HepG2 (cell line): Measurements from ENCODE around the gene AGBL3. TPM values are rescaled to one million over a fixed set of nuclear protein-coding genes. Genes with fewer than 3 reads are reported as not detected.

ENCODE experiments used
- ARNT2 ChIP-seq: sonication (generic); formaldehyde crosslinking; IDR thresholded peaks from 2 replicates; pipeline ENCODE4 v1.8.0; 2022; ENCODE audit warnings: mild to moderate bottlenecking, low read depth, missing genetic modification reagents, moderate library complexity
- ETS1 ChIP-seq: sonication (generic); formaldehyde crosslinking; IDR thresholded peaks from 2 replicates; pipeline ENCODE4 v1.4.0; 2020; ENCODE audit warnings: missing genetic modification reagents
- FOXO1 ChIP-seq: sonication (generic); formaldehyde crosslinking; IDR thresholded peaks from 2 replicates; pipeline ENCODE4 v1.4.0; 2020; ENCODE audit warnings: missing genetic modification reagents
- GPBP1L1 ChIP-seq: sonication (generic); formaldehyde crosslinking; IDR thresholded peaks from 2 replicates; pipeline ENCODE4 v1.5.0; 2020; ENCODE audit warnings: mild to moderate bottlenecking, missing genetic modification reagents
- HNF1A ChIP-seq, 2 experiments: sonication (generic) in 1 of 2; formaldehyde crosslinking in 1 of 2; IDR thresholded peaks; 2 replicates each; pipeline versions ENCODE4 v1.4.0 to v1.6.1; 2016 to 2020; ENCODE audit warnings: borderline replicate concordance in 1 of 2, low read depth in 1 of 2, mild to moderate bottlenecking in 1 of 2, missing genetic modification reagents in 1 of 2
- MTERF4 ChIP-seq: sonication (generic); formaldehyde crosslinking; IDR thresholded peaks from 2 replicates; pipeline ENCODE4 v1.8.0; 2023; ENCODE audit warnings: mild to moderate bottlenecking, missing genetic modification reagents
- PAF1 ChIP-seq: IDR thresholded peaks from 2 replicates; pipeline ENCODE4 v1.6.1; 2016; ENCODE audit warnings: missing genetic modification reagents, missing compliant biosample characterization
- PHF21A ChIP-seq: sonication (generic); formaldehyde crosslinking; IDR thresholded peaks from 2 replicates; pipeline ENCODE4 v1.5.0; 2020; ENCODE audit warnings: mild to moderate bottlenecking, missing genetic modification reagents
- PLRG1 ChIP-seq: fragments of 450-650 bp; conservative IDR thresholded peaks from 2 replicates; pipeline ENCODE4 v1.6.1; 2016
- SMYD3 ChIP-seq: sonication (generic); formaldehyde crosslinking; IDR thresholded peaks from 2 replicates; pipeline ENCODE4 v1.8.1; 2023; ENCODE audit warnings: mild to moderate bottlenecking, missing genetic modification reagents
- ZGPAT ChIP-seq: IDR thresholded peaks from 2 replicates; pipeline ENCODE4 v1.6.1; 2016; ENCODE audit warnings: mild to moderate bottlenecking
- ZNF230 ChIP-seq: sonication (generic); formaldehyde crosslinking; IDR thresholded peaks from 2 replicates; pipeline ENCODE4 v1.4.0; 2020; ENCODE audit warnings: mild to moderate bottlenecking, missing genetic modification reagents
- ZNF292 ChIP-seq: sonication (generic); formaldehyde crosslinking; IDR thresholded peaks from 2 replicates; pipeline ENCODE4 v1.8.1; 2022; ENCODE audit warnings: mild to moderate bottlenecking, low read depth, missing genetic modification reagents, borderline replicate concordance
- ZNF337 ChIP-seq: sonication (generic); formaldehyde crosslinking; IDR thresholded peaks from 2 replicates; pipeline ENCODE4 v1.5.1; 2020; ENCODE audit warnings: missing genetic modification reagents, low read depth, mild to moderate bottlenecking, borderline replicate concordance
- ZNF414 ChIP-seq: sonication (generic); formaldehyde crosslinking; IDR thresholded peaks from 2 replicates; pipeline ENCODE4 v1.5.0; 2020; ENCODE audit warnings: missing genetic modification reagents
- ZNF639 ChIP-seq: conservative IDR thresholded peaks from 2 replicates; pipeline ENCODE4 v1.6.1; 2018; ENCODE audit warnings: missing genetic modification reagents
- polyA plus RNA-seq, 8 experiments: library from polyadenylated mRNA; depleted of rRNA in 3 of 8; stranded (reverse) in 7 of 8; unstranded in 1 of 8; fragments of >200 nt; fragmentation: Illumina TruSeq in 4 of 8; extraction: Trizol in 4 of 8; gene quantifications; 2 replicates each; pipeline versions ENCODE4 v1.2.1 to v1.2.3, GENCODE V29; 2011 to 2016; ENCODE audit warnings: low read depth in 4 of 8, missing spikeins in 1 of 8, mixed read lengths in 1 of 8; ENCODE audit not compliant: insufficient read depth in 1 of 8
- total RNA-seq, 5 experiments: library from RNA; depleted of rRNA; stranded (reverse); fragments of >200 nt; fragmentation: Illumina TruSeq; extraction: Trizol; gene quantifications; 2 replicates each; pipeline ENCODE4 v1.2.3, GENCODE V29; 2016; ENCODE audit warnings: low read depth in 1 of 5

Gene AGBL3
- total and polyA plus RNA-seq, 2 of the 13 experiments (the other 11 are each of a cell fraction or from before 2014, with no cell fraction given): 2.2 to 7.2 TPM

- TF ChIP-seq ZNF230 (CRISPR knock-in tag) (no peak), PLRG1 (no peak), HNF1A (IDR thresholded peaks at IDR 0.05; ENCODE audit: low read depth) (peak; percentile 73; the same call in 1 of the 2 replicates), HNF1A (CRISPR knock-in tag; IDR thresholded peaks at IDR 0.05; ENCODE audit: borderline replicate concordance) (peak; percentile 67; the same call in 1 of the 2 replicates), ZGPAT (CRISPR knock-in tag) (peak; percentile 91), FOXO1 (peak; percentile 77), PAF1 (CRISPR knock-in tag) (no peak), ETS1 (CRISPR knock-in tag) (no peak), SMYD3 (no peak), ZNF337 (CRISPR knock-in tag) (no peak), PHF21A (CRISPR knock-in tag) (peak; percentile 85), GPBP1L1 (CRISPR knock-in tag) (no peak), ARNT2 (CRISPR knock-in tag) (no peak), MTERF4 (CRISPR knock-in tag) (no peak), ZNF414 (CRISPR knock-in tag) (no peak), ZNF292 (peak; percentile 26; the same call in 1 of the 2 replicates), ZNF639 (CRISPR knock-in tag) (no peak)
These were observed 5.4 kb downstream of the AGBL3 start (continued) for GRCh38 chr7:134991469-134992339.
